ENCODE results near the gene AQP5. TPM values are rescaled to one million over a fixed set of nuclear protein-coding genes. Genes with fewer than 3 reads are reported as not detected.

AQP5 gene
- total RNA-seq, 2 donors from 2014 or later, result not detected

- no peak overlapping the region for H3K27ac Mint-ChIP-seq
- ATAC-seq (replicated peaks in 1 of 2), result no peak
- H3K36me3 Mint-ChIP-seq (ENCODE audit: insufficient read depth in 2 of 2), result no peaks in the 10 kb centered on the region
- no peak overlapping the region for H3K4me3 Mint-ChIP-seq
- H3K27me3 Mint-ChIP-seq (ENCODE audit: low read depth), result peaks cover 9% of the 10 kb centered on the region
- DNase-seq, result no peak
- H3K9me3 Mint-ChIP-seq, result no peaks in the 10 kb centered on the region
- H3K4me1 Mint-ChIP-seq (ENCODE audit: low read depth), result peaks cover under 1% of the 10 kb centered on the region
Observed at GRCh38 chr12:49939307-49939706, 22.4 kb upstream of the AQP5 start.

DNA sequence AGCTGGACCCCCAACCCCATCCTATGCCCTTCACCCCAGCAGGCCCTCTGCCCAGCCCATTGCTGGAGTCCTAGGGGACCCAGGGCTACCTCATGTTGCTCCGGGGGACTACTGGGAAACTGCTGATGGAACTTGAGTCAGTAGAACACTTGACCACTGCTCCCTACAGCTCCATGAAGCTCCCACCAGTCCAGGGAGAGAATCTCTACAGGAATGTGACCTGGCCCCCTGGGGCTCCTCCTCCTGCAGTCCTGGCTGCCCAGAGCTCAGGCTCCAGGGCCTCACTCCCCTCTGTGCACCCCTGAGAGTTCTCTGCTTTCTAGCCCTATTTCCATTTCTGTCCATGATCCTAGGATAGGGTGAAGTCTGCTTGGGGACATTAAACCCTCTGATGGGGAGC lies 22.0 kb upstream of the AQP5 start:
- ATAC-seq (replicated peaks in 1 of 2) (no peak), DNase-seq (no peak)
- Mint-ChIP-seq H3K36me3 (ENCODE audit: insufficient read depth in 2 of 2) (no peaks in the 10 kb centered on the region), H3K27ac (no peak overlapping the region), H3K4me3 (no peak overlapping the region), H3K4me1 (ENCODE audit: low read depth) (peaks cover 4% of the 10 kb centered on the region), H3K9me3 (no peaks in the 10 kb centered on the region), H3K27me3 (ENCODE audit: low read depth) (peaks cover 6% of the 10 kb centered on the region)

DNA sequence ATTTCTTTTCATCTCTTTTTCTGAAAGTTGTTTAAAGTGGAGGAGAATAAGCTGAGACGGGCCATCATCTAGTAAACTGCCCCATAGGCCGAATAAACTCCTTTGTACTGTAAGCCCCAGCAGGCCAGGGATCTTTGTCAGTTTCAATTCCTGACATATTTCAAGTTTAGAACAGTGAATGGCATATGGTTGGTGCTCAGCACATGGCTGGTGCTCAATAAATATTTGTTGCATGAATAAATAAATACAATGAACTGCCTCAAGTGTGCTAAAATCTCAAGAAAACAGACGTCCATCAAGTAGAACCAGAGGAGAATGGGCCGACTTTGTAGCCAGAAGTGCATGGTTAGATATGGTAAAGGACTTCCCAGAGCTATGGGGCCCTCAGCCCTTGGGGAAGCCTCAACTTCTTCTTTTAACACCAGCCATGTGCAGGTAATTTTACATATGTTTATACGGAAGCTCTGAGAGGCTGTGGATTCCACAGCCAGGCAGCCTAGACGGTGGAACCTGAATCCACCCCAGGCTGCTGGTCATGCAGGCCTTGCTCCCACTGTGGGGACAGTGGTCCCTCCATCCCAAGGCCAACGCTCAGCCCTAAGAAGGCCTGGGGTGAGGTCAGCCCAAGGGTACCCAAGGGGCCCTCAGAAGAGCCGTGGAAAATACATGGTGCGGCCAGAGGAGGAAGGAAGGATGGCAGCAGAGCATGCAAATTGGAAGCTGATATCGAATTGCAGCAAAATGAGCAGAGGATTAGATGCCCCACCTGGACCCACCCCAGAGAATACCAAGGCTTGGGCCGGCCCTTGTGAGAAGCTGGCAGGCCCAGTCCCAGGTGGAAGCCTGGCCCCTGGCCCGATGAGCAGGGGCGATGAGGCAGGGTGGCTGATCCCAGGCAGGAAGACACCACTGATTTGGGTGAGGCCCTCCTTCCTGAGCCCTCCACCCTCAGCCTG lies 19.8 kb upstream of the AQP5 start:
- Mint-ChIP-seq H3K4me3 (no peak overlapping the region), H3K36me3 (ENCODE audit: insufficient read depth in 2 of 2) (no peaks in the 10 kb centered on the region), H3K27me3 (ENCODE audit: low read depth) (no peaks in the 10 kb centered on the region), H3K27ac (no peak overlapping the region), H3K4me1 (ENCODE audit: low read depth) (peaks cover 23% of the 10 kb centered on the region), H3K9me3 (no peaks in the 10 kb centered on the region)
- DNase-seq (no peak), ATAC-seq (replicated peaks in 1 of 2) (no peak)

DNA sequence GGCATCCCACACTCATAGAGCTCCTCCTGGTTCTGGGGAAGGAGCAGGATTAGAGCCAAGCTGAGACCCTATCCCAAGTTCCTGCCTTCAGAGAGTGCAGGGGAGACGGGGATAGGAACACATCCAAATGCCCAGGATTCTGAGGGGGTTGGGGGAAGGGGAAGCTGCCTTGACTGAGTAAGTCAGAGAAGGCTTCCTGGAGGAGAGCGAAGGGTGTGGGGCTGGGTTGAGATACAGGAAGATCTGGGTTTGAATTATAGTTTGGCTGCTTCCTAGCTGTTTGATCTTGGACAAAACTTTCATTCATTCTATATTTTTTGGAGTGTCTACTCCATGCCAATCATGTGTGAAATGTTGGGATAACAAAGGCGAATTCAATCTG lies 19.2 kb upstream of the AQP5 start:
- ATAC-seq (replicated peaks in 1 of 2) (no peak), DNase-seq (no peak)
- H3K27me3 Mint-ChIP-seq (ENCODE audit: low read depth), result no peaks in the 10 kb centered on the region
- H3K27ac Mint-ChIP-seq, result no peak overlapping the region
- H3K4me1 Mint-ChIP-seq (ENCODE audit: low read depth), result peaks cover 23% of the 10 kb centered on the region
- H3K36me3 Mint-ChIP-seq (ENCODE audit: insufficient read depth in 2 of 2), result no peaks in the 10 kb centered on the region
- H3K4me3 Mint-ChIP-seq, result no peak overlapping the region
- no peaks in the 10 kb centered on the region for H3K9me3 Mint-ChIP-seq

DNA sequence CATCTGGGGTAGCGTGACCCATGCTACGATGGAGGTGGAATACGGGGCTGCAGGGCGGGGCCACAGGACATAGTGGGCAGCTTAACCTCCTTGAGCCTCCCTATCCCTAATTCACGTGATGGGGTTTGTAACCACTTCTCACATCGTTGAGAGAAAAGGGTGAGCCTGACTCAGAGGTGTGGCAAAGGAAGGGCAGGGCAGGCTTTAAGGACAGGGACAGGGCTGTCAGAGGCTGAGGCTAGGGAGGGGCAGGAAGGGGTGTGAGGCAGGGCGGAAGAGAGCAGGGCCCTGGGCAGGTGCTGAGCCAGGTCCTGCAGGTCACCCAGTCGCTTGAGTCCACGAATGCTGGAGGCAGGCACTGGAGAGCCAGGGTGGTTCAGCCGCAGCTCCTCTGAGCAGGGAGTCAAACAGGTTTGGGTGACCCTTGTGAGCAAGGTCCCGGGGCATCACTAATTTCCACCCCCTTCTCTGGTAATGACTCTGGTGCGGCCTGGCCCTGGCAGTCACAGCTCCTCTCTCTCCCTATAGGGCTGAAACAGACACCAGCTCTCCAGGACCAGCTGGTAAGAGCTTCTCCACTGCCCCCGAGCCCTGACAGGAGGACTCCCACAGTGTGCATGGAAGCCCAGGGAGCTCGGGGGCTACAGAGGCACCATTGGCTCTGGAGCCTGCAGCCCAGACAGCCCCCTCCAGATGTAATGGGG lies 18.6 kb upstream of the AQP5 start:
- no peak overlapping the region for H3K4me3 Mint-ChIP-seq
- ATAC-seq (replicated peaks in 1 of 2) (no peak), DNase-seq (no peak)
- no peak overlapping the region for H3K27ac Mint-ChIP-seq
- no peaks in the 10 kb centered on the region for H3K27me3 Mint-ChIP-seq (ENCODE audit: low read depth)
- no peaks in the 10 kb centered on the region for H3K36me3 Mint-ChIP-seq (ENCODE audit: insufficient read depth in 2 of 2)
- peaks cover 23% of the 10 kb centered on the region for H3K4me1 Mint-ChIP-seq (ENCODE audit: low read depth)
- H3K9me3 Mint-ChIP-seq, result no peaks in the 10 kb centered on the region

GRCh38 chr12:49943625-49943960 lies 18.1 kb upstream of the AQP5 start:
- no peak overlapping the region for H3K4me3 Mint-ChIP-seq
- DNase-seq, result no peak
- H3K9me3 Mint-ChIP-seq, result no peaks in the 10 kb centered on the region
- ATAC-seq (replicated peaks in 1 of 2), result no peak
- H3K36me3 Mint-ChIP-seq (ENCODE audit: insufficient read depth in 2 of 2), result no peaks in the 10 kb centered on the region
- no peak overlapping the region for H3K27ac Mint-ChIP-seq
- H3K27me3 Mint-ChIP-seq (ENCODE audit: low read depth), result no peaks in the 10 kb centered on the region
- peaks cover 23% of the 10 kb centered on the region for H3K4me1 Mint-ChIP-seq (ENCODE audit: low read depth)

DNA sequence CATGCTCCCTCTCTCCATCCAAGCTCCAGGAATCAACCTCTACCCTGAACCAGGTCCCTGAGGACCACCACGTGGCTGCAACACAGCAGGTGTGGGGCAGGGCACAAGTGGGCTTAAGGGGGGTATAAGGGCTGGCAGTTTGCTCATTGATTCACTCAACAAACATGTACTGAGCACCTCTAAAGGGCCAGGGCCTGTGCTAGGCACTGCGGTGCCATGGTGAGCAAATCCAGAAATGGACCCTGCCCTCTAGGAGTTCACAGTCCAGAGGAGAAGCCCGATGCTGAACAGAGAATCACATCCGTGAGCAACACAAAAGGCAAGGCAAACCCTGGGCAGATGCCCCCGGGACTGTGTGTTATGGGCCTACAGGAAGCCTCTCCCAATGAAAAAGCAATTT lies 17.6 kb upstream of the AQP5 start:
- Mint-ChIP-seq H3K4me3 (no peak overlapping the region), H3K4me1 (ENCODE audit: low read depth) (peaks cover 23% of the 10 kb centered on the region)
- DNase-seq, result no peak

GRCh38 chr12:49944718-49945117 lies 17.0 kb upstream of the AQP5 start:
- H3K4me3 Mint-ChIP-seq, result peak overlapping the region; percentile 74 to 85
- H3K27ac Mint-ChIP-seq, result peak overlapping the region; percentile 62
- H3K36me3 Mint-ChIP-seq (ENCODE audit: insufficient read depth in 2 of 2), result no peaks in the 10 kb centered on the region
- H3K4me1 Mint-ChIP-seq (ENCODE audit: low read depth), result peaks cover 23% of the 10 kb centered on the region
- no peaks in the 10 kb centered on the region for H3K27me3 Mint-ChIP-seq (ENCODE audit: low read depth)
- ATAC-seq (replicated peaks in 1 of 2) (no peak), DNase-seq (no peak)
- no peaks in the 10 kb centered on the region for H3K9me3 Mint-ChIP-seq

More for the DNA sequence above, 17.6 kb upstream of the AQP5 start:
- ATAC-seq (replicated peaks in 1 of 2), result no peak
- Mint-ChIP-seq H3K27me3 (ENCODE audit: low read depth) (no peaks in the 10 kb centered on the region), H3K36me3 (ENCODE audit: insufficient read depth in 2 of 2) (no peaks in the 10 kb centered on the region), H3K27ac (no peak overlapping the region), H3K9me3 (no peaks in the 10 kb centered on the region)

DNA sequence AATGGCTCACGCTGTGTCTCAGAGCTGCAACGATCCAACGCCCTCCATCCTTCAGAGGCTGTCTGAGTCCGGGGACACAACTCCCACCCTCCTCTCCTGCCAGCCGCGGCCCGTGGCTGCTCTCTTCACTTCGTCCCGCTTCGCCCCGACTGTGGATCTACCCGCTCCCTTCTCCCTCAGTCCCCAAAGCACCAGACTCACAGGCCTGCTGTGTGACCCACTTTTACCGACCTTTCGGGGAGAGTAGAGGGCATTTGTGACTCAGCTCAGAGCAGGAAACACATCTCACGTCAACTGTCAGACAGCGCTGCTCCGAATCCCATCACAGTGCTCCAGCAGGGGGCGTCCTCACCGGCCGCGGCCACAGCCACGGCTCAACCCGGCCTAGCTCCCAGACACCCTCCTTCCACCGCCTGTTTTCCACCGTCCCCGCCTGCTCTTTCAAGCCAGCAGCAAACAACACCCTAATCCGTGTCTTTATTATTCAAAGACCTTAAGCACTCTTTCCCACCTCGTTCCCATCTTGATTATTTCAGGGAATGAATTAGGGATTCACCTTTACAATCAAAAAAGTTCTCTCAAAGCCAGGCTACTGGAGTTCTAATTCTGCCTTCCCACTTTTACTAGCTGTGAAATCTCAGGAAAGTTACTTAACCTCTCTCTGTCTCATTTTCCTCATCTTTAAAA lies 16.1 kb upstream of the AQP5 start:
- H3K4me3 Mint-ChIP-seq, result peak overlapping the region; percentile 74 to 85
- H3K36me3 Mint-ChIP-seq (ENCODE audit: insufficient read depth in 2 of 2), result no peaks in the 10 kb centered on the region
- peaks cover 23% of the 10 kb centered on the region for H3K4me1 Mint-ChIP-seq (ENCODE audit: low read depth)
- H3K9me3 Mint-ChIP-seq, result no peaks in the 10 kb centered on the region
- ATAC-seq (replicated peaks in 1 of 2) (peak; percentile 98 to 99), DNase-seq (peak; percentile 91 to 94)
- H3K27ac Mint-ChIP-seq, result peak overlapping the region; percentile 62
- H3K27me3 Mint-ChIP-seq (ENCODE audit: low read depth), result no peaks in the 10 kb centered on the region

- Mint-ChIP-seq H3K36me3 (ENCODE audit: insufficient read depth in 2 of 2) (no peaks in the 10 kb centered on the region), H3K27ac (peak overlapping the region; percentile 62), H3K27me3 (ENCODE audit: low read depth) (no peaks in the 10 kb centered on the region), H3K4me3 (peak overlapping the region; percentile 74 to 85), H3K4me1 (ENCODE audit: low read depth) (peaks cover 23% of the 10 kb centered on the region), H3K9me3 (no peaks in the 10 kb centered on the region)
- ATAC-seq (replicated peaks in 1 of 2) (no peak), DNase-seq (no peak)
Observed at GRCh38 chr12:49946086-49946485, 15.6 kb upstream of the AQP5 start.

DNA sequence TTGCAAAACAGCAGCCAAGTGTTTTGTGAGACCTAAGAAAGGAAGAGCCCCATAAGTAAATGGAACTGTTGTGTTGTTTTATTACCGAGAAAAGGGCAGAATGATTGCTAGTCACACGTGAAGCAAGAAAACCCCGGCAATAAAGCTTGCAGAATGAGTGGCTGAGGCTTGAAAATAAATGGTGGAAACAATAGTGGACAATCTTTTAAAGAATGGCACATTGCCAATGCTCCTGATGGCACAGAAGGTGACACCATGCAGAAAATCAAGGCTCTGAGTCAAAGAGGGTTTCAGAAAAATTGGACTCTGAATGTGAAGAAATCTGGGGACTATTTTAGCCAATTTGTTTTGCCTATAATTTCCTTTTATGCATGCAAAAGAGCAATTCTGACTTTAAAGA lies 15.2 kb upstream of the AQP5 start:
- Mint-ChIP-seq H3K27ac (no peak overlapping the region), H3K9me3 (no peaks in the 10 kb centered on the region), H3K4me3 (peak overlapping the region in 1 of 2 donors; percentile 74), H3K36me3 (ENCODE audit: insufficient read depth in 2 of 2) (no peaks in the 10 kb centered on the region), H3K27me3 (ENCODE audit: low read depth) (no peaks in the 10 kb centered on the region), H3K4me1 (ENCODE audit: low read depth) (peaks cover 23% of the 10 kb centered on the region)
- DNase-seq (no peak), ATAC-seq (replicated peaks in 1 of 2) (no peak)

DNA sequence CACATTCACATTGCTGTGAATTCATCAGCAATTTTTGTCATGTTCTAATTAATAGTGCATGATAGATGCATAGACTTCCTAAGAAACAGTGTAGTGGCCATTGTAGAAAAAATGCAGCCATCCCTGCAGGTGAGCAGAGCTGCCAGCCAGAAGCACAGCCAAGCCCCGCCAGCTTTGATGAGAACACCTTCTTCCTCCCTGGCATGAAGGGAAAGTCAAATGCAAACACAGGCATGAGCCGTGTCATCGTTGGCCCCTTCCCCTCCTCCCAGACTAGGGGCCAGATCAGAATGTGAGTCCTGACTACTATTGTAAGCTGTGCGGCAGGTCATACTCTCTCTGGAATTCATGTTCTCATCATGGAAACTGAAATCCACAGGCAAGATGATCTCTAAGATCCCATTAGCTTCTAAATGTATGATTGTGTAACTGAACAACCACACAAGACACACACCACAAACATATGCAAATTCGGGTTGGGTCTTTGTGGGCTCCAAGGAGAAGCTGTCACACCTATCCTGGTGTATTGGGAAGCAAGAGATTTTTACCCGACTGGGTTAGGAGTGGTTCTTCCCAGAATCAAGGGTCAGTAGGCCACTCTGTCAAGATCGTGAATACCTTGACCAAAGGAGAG lies 14.0 kb upstream of the AQP5 start:
- Mint-ChIP-seq H3K27ac (no peak overlapping the region), H3K27me3 (ENCODE audit: low read depth) (no peaks in the 10 kb centered on the region), H3K4me3 (no peak overlapping the region), H3K36me3 (ENCODE audit: insufficient read depth in 2 of 2) (no peaks in the 10 kb centered on the region), H3K4me1 (ENCODE audit: low read depth) (peaks cover 23% of the 10 kb centered on the region), H3K9me3 (no peaks in the 10 kb centered on the region)
- ATAC-seq (replicated peaks in 1 of 2), result no peak
- no peak for DNase-seq

All from activated T-cell treated with anti-CD3 and anti-CD28 coated beads, Interleukin-2, amount 50 U/mL, for 72 hours (primary cell).